GM18517 (cell line): ENCODE data around the gene IL4R.
"Not testable (repeated sequence)": the region's sequence is repeated elsewhere in the genome, so short reads cannot be mapped to it uniquely, and the experiment has no call there.

Source experiments
- ATAC-seq: cut with Tn5 transposase; IDR thresholded peaks from one replicate; pipeline ENCODE4 v1.9.1; 2021; ENCODE audit warnings: mild to moderate bottlenecking, moderate library complexity; ENCODE audit not compliant: unreplicated experiment

IL4R gene

DNA sequence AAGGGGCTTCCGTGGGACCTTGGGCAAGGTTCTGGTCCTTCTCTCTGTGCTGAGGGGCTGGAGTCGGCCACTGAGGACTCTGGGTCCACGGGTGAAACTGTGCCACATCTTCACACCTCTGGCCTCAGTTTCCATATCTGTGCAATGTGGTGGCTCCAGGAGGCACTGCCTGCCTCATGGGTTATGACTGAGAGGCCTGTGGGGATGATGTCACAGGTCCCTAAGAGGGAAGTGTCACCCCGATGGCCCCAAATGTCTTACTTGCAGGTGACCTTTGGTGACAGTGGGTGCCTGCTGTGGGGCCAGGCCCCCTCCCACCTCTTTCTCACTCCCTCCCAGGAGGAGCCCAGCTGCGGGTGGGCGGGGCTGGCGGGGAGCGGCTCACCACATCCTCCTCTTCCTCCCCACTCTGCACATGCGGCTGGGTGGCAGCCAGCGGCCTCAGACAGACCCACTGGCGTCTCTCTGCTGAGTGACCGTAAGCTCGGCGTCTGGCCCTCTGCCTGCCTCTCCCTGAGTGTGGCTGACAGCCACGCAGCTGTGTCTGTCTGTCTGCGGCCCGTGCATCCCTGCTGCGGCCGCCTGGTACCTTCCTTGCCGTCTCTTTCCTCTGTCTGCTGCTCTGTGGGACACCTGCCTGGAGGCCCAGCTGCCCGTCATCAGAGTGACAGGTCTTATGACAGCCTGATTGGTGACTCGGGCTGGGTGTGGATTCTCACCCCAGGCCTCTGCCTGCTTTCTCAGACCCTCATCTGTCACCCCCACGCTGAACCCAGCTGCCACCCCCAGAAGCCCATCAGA, 88.2 kb downstream of the IL4R start, which contains the start of gene IL21R:
TSS of gene IL21R (plus strand) at position 407 of the 801 bp plus-strand sequence. CDS start 27,898 bp downstream, outside the sequence.
- ATAC-seq = peak; percentile 59

DNA sequence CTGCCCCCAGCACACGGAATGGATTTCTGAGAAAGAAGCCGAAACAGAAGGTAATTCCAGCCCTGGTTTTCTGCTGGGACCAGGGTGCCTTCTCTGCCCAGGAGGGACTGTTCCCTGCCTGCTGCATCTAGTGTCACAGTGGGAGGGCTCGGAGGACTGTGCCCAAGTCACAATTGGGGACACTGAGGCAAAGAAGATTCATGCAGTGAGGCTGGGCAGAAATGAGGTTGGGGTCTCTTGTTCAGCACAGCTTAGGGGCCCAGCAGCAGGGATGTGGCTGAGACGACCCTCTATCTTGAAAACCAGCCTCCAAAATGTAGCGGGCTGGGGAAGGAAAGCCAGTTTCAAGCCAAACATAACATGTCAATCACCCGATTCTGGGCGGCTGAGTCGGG, 88.8 kb downstream of the IL4R start:
- no peak for ATAC-seq

GRCh38 chr16:27402964-27403600, 89.3 kb downstream of the IL4R start:
- no peak for ATAC-seq

DNA sequence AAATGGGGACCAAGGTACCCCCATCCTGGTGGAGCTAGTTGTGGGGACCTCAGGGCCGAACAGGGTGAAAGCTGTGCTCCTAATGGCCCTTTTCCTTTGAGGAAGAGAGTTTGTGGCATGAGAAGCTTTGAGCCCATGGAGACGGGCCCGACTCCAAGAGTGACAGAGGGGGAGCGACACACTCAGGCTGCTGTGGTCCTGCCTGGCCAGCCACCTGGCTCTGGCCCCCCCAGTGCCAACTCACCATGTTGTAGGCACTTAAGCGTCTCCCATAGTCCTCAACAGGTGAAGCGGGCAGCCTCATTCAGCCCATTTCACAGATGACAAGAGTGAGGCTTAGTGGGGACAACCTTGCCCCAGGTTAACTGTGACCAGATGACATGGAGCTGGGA, 89.8 kb downstream of the IL4R start:
- no peak for ATAC-seq

DNA sequence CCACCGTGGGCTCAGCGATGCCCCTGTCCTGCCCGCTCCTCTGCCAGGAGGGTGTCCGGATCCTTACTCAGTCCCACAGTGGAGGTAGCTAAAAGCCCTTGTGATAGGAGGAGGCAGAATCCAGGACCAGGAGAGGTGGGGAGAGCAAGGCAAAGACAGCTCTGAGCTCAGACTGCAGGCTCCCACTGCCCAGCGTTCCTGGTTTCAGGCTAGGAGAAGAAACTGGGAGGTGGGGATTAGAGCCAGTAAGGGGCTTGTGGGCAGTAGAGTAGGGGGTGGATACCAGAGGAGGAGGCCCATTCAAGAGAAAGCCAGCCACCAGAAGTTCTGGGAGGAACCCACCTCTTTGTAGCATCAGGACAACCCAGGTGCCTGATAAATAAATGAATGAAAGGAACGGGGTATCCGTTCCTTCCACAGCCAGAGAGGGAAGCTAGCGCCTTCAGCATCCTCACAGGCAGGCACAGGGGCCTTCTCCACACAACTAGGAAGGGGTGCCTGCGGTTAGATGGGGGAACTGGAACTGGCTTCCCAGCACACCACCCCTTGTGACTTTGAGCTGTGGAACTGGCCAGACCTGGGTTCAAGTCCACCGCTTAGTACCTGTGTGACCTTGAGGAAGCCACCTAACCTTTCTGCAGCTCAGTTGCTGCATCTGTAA, 90.5 kb downstream of the IL4R start:
- ATAC-seq = no peak

DNA sequence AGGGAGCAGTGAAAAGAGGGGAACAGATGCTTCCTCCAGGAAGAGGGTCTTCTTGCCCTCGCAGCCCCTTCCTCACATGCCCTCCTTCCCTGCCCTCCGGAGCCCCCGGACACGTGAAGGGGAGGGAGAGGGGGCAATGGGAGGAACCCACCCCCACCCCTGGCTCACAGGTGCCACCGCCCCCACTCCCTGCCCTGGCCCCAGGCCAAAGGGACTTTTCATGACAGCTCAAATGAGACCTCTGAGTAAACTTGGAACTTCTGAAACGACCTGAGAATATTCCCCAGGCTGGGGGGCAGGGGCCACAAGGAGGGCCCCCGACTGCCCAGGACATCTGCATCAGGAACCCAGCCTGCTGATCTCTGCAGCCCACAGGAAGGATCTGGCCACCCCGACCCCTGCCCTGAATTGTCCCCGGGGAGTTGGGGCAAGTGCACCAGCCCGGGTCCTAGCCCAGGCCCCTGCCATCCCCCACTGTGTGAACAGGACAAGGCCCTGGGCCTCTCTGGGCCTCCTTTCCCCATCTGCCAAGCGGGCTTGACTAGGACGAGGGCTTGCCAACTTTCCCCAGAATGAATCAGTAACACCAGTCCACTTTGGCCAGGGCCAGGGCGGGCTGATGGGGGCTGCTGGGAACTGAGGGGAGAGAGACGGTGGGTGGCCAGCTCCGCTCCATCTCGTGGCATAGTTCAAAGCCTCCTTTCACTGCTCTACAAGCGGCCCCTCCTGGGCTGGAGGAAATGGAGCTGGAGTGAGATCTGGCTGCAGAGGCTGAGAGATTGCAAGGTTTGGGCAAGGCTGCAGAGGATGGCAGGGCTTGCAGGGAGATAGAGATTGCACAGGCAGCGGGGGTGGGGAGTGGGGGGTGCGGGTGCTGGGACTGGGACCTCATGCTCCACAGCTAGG, 92.0 kb downstream of the IL4R start:
- no peak for ATAC-seq

GRCh38 chr16:27406511-27407128, 92.8 kb downstream of the IL4R start:
- no peak for ATAC-seq

- no peak for ATAC-seq
Observed at GRCh38 chr16:27407133-27407532, 93.4 kb downstream of the IL4R start.

GRCh38 chr16:27408012-27408601, 94.3 kb downstream of the IL4R start:
- peak; percentile 34 for ATAC-seq

DNA sequence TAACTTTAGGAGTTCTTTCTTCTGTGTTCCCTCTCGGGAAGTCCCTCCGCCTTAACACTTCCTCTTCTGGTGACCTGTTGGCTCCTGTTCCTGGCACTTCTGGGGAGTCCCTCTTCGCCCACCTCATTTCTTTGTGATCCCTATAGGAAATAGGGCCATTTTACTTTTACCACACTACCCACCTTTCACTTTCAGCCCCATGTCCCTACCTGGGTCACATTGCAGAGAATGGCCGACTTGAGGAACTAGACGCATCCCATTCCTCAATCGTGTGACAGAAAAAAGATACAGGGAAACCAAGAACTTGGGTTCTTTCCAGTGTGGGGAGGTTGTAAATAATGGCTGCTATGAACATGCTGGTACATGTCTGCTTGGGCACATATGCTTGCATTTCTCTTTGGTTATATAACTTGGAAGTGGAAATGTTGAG, 94.8 kb downstream of the IL4R start:
- peak; percentile 12 for ATAC-seq

GRCh38 chr16:27409958-27410357, 96.2 kb downstream of the IL4R start:
- not testable (repeated sequence) for ATAC-seq

DNA sequence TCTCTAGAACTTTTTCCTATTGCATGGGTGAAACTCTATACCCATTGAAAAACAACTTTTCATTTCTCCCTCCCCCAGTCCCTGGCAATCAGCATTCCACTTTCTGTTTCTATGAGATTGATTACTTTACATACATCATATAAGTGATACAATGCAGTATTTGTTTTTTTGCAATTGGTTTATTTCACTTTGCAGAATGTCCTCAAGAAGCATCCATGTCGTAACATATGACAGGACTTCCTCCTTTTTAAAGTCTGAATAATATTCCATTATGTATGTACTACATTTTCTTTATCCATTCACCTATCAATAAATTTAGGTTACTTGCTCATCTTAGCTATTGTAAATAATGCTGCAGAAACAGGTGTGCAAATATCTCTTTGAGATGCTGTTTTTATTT, 97.0 kb downstream of the IL4R start:
- no peak for ATAC-seq

GRCh38 chr16:27413956-27414355, 100.2 kb downstream of the IL4R start:
- ATAC-seq = no peak
